ENCODE data around the gene CNTNAP4.

Gene CNTNAP4

DNA sequence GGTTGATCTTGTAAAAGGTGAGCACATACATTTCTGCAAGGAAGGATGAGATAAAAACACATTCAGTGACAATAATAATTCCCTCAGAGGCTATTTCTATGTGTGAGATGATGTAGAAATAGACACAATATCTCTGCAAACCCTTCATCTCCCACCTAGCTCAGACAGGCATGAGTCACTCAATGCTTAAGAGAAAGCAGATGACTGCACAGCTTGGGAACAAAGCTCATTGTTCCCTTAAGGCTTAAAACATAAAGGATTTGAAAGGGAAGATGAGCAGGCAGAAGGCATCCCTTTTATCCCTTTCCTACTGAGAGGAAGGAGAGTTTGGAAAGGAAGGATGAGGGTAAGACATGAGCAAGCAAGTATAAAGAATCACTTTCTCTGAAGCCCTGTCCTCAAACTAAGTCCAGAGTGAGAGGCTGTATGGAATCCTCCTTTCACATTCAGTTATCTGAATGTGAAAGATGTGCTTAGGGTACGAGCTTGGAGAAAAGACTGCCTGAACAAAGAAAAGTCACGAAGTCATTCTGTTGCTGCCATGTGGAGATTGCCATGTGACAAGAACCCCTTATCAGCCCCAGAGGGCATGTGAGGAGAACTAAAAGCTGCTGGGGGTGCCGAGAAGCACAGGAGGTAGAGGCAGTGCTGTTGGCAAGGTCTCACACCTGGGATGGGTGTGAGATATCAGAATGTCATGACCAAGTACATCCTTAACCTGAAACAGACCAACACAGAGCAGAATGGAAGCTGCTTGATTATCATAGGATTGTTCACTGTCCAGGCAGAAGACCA, 58.2 kb downstream of the CNTNAP4 start:
- no peak for DNase-seq (ENCODE audit: low read depth in 1 of 2, low spot score in 1 of 2)
- in situ Hi-C loops (cut with HindIII; ENCODE audit: low pct_unique_long_range_greater_than_20kb, low sequenced_read_pairs): no loop called here
- TF ChIP-seq JUND (IDR thresholded peaks at IDR 0.05; ENCODE audit: low read depth): no peak

DNA sequence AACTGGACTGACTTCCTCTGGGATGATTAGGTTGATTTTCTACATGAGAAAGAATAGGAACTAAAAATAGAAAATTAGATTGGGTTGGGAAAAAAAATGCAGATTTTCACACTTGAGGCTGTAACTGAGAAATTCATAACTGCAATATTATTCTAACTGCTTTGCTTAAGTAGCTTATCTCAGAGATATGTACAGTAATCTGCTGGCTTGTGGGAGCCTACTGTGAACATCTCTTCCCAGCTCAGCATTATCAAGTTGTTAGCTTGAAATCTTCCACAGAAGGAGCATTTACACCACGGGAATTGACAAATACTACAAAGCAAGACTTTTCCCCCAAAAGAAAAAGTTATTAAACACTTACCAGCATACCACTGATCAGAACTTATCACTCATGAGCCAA, 58.9 kb downstream of the CNTNAP4 start:
- no peak for DNase-seq (ENCODE audit: low read depth in 1 of 2, low spot score in 1 of 2)
- in situ Hi-C loops (cut with HindIII; ENCODE audit: low pct_unique_long_range_greater_than_20kb, low sequenced_read_pairs): no loop called here
- TF ChIP-seq JUND (IDR thresholded peaks at IDR 0.05; ENCODE audit: low read depth): no peak

DNA sequence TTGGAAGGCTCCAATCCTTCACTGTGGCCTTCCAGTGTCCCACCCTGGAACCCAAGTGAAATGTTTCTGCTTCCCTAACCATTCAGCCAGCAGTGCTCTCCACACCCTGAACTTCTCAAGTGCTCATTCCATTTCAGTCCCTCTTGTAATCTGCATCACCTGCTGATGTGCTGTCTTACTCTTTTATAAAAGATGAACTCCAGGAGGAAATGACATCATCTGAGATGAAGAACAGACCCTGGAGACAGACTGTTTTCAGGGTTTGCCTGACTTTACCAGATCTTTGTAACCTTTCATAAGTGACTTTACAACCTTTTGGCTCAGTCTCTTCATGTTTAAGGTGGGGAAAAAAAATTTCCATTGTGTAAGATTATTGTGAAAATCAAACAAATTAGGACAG, 61.3 kb downstream of the CNTNAP4 start:
- TF ChIP-seq JUND (IDR thresholded peaks at IDR 0.05; ENCODE audit: low read depth): no peak
- in situ Hi-C loops (cut with HindIII; ENCODE audit: low pct_unique_long_range_greater_than_20kb, low sequenced_read_pairs): no loop called here
- no peak for DNase-seq (ENCODE audit: low read depth in 1 of 2, low spot score in 1 of 2)

DNA sequence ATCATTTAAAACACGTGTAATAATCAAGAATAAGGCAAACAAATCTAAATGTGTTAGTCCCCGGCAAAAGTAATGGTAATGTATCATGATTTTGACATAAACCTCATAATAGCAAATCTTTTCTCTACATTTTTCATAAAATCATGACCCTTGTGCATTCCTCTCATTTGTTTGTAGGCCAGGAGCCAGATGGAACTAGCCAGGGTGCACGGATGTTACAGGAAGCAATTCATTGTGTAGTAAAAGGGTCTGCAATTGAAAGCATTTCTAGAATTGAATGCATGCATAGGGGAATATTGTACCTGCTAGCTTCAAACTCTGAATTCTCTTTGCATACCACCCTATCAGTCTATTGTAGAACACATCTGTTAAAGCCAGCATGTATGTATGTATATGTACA, 66.6 kb downstream of the CNTNAP4 start:
- DNase-seq (ENCODE audit: low read depth in 1 of 2, low spot score in 1 of 2): no peak
- TF ChIP-seq JUND (IDR thresholded peaks at IDR 0.05; ENCODE audit: low read depth): no peak
- in situ Hi-C loops (cut with HindIII; ENCODE audit: low pct_unique_long_range_greater_than_20kb, low sequenced_read_pairs): no loop called here

DNA sequence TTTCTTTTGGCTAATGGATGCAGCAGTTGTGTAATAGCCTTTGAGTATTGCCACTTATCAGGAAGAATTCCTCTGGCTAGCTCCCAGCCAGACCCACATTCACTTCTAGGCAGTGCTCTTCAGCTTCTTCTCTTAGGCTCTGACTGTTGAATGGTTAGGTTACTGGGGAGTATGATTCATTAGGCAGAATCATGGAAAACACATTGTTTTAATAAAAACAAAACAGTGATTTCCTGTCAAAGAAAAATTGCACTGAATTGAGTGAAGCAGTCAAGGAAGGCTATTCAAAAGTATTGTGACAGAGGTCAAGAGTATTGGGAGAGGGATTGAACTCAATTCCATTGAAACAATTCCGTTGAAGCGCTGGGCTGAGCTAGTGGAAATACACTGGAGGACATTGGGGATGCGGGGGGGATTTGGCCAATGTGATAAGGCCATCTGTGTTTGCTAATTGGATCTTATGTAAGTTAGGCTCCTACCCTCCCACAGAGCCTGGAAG, 68.0 kb downstream of the CNTNAP4 start:
- in situ Hi-C loops (cut with HindIII; ENCODE audit: low pct_unique_long_range_greater_than_20kb, low sequenced_read_pairs): no loop called here
- TF ChIP-seq JUND (IDR thresholded peaks at IDR 0.05; ENCODE audit: low read depth): no peak
- DNase-seq (ENCODE audit: low read depth in 1 of 2, low spot score in 1 of 2): no peak

DNA sequence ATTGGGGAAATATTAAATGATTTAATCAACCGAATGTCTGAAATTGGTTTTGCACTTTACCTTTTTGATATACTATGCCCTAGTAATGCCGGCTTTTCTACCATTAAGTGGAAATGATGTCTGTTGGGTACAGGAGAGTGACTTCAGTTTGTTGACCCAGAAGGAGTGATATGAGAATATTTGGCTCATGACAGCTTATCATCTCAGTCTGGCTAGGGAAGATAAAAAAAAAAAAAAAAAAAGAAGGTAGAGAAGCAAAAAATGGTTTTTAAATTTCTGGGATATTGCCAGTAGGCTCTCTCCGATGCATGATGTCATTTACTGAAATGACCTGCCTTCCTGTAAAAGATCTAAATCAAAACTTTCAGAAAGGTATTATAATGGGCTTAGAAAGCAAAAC, 69.0 kb downstream of the CNTNAP4 start:
- DNase-seq (ENCODE audit: low read depth in 1 of 2, low spot score in 1 of 2): no peak
- in situ Hi-C loops (cut with HindIII; ENCODE audit: low pct_unique_long_range_greater_than_20kb, low sequenced_read_pairs): no loop called here
- no peak for TF ChIP-seq JUND (IDR thresholded peaks at IDR 0.05; ENCODE audit: low read depth)

DNA sequence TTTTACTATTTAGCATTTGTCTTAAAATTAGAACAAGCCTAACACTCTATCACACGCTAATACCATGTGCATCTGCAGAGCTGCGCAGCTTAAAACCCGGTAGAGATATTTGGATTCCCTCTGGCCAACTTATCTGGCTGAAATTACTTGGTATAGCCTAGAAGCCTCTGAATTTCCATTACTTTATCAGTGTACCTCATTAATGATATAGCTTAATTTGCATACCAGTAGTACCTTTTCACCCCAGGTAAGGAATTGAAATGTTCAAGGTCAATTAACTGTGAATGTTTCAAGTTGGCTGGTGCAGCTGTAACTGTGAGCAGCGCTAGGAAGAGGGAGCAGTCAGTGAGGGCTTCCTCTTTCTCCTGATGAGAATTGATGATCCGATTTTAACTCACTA, 74.2 kb downstream of the CNTNAP4 start:
- DNase-seq (ENCODE audit: low read depth in 1 of 2, low spot score in 1 of 2): no peak
- no peak for TF ChIP-seq JUND (IDR thresholded peaks at IDR 0.05; ENCODE audit: low read depth)
- in situ Hi-C loops (cut with HindIII; ENCODE audit: low pct_unique_long_range_greater_than_20kb, low sequenced_read_pairs): no loop called here

DNA sequence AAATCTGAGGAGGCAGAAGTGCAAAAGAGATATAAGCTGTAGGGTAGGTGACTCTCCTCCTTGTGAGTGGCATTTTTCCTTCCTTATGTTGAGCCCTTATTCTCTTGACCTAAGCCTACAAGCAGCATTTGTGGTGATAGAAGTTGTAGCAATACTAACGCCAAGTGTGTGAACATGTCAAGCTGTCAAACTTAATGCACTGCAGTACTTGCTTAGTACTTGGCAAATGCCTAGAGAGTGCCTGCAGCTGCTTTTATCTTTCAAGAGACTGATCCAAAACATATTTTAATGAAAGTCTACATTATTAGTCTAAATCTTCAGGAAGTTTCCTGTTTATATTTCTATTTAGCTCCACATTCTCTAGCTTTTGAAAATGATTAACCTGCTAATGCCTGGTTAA, 83.2 kb downstream of the CNTNAP4 start:
- in situ Hi-C loops (cut with HindIII; ENCODE audit: low pct_unique_long_range_greater_than_20kb, low sequenced_read_pairs): no loop called here

DNA sequence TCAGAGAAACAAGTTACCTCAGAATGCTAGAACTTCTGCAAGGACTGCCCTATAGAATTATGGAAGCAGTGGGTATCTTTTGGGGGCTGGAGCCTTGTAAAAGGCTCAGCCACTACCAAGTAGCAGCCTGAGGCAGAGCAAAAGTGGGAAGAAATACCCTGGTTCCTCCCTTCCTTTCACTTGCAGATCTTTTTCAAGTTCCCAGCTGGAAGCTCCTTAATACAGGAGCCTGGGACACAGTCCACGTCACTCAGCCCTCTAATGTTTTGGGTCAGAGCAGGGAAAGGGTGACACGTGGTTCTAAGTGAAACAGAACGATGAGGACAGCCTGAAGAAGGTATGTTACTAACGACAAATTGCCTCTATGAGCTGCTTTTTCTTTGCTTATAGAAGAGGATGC, 93.1 kb downstream of the CNTNAP4 start:
- no peak for DNase-seq (ENCODE audit: low read depth in 1 of 2, low spot score in 1 of 2)
- TF ChIP-seq JUND (IDR thresholded peaks at IDR 0.05; ENCODE audit: low read depth): no peak
- in situ Hi-C loops (cut with HindIII; ENCODE audit: low pct_unique_long_range_greater_than_20kb, low sequenced_read_pairs): no loop called here

More for the DNA sequence above, 83.2 kb downstream of the CNTNAP4 start:
- no peak for TF ChIP-seq JUND (IDR thresholded peaks at IDR 0.05; ENCODE audit: low read depth)
- no peak for DNase-seq (ENCODE audit: low read depth in 1 of 2, low spot score in 1 of 2)

DNA sequence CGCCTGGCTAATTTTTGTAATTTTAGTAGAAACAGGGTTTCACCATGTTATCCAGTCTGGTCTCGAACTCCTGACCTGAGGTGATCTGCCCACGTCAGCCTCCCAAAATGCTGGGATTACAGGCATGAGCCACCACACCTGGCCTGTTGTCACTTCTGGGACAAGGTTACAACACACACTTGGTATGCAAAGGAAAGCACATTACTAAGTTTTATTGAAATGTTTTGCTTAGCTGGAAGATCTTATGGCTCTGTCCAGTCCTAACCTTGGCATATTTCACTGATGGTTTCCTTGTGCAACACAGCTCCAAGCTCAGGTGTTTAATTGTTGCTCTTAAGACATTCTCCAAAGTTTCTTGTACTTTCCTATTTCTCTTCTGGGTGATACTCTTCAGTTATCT, 94.2 kb downstream of the CNTNAP4 start:
- TF ChIP-seq JUND (IDR thresholded peaks at IDR 0.05; ENCODE audit: low read depth): no peak
- in situ Hi-C loops (cut with HindIII; ENCODE audit: low pct_unique_long_range_greater_than_20kb, low sequenced_read_pairs): no loop called here
- DNase-seq (ENCODE audit: low read depth in 1 of 2, low spot score in 1 of 2): no peak

DNA sequence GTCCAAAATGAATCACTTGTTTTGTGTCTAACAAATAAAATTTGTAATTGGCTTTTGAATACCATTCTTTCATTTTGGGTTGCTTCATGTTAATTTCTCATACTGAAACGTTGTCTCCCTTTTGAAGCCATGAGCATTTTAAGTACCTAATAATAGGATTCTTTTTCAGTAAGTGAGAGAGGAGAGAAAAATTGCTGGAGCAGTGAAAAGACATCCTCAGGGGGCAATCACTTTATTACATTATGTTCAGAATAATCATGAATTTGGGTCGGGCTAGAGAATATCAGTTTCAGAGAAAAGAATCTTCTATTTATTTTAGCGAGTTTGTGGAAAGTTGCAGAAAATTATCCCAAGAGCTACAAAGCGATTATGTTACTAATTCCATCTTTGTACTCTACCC, 96.8 kb downstream of the CNTNAP4 start:
- no peak for TF ChIP-seq JUND (IDR thresholded peaks at IDR 0.05; ENCODE audit: low read depth)
- in situ Hi-C loops (cut with HindIII; ENCODE audit: low pct_unique_long_range_greater_than_20kb, low sequenced_read_pairs): no loop called here
- DNase-seq (ENCODE audit: low read depth in 1 of 2, low spot score in 1 of 2): no peak

DNA sequence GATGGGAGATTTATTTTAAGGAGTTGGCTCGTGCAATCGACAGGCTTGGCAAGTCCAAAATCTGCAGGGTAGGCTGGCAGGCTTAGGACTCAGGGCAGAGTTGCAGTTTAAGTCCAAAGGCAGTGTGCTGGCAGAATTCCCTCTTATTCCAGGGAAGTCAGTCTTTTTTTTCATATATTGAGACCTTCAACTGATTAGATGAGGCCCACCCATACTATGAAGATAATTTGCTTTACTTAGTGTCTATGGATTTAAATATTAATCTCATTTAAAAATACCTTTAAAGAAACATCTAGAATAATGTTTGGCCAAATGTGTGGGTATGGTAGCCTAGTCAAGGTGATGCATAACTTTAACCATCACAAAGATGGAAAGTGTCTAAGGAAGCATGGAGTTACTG, 99.8 kb downstream of the CNTNAP4 start:
- no peak for DNase-seq (ENCODE audit: low read depth in 1 of 2, low spot score in 1 of 2)
- in situ Hi-C loops (cut with HindIII; ENCODE audit: low pct_unique_long_range_greater_than_20kb, low sequenced_read_pairs): no loop called here
- no peak for TF ChIP-seq JUND (IDR thresholded peaks at IDR 0.05; ENCODE audit: low read depth)

DNA sequence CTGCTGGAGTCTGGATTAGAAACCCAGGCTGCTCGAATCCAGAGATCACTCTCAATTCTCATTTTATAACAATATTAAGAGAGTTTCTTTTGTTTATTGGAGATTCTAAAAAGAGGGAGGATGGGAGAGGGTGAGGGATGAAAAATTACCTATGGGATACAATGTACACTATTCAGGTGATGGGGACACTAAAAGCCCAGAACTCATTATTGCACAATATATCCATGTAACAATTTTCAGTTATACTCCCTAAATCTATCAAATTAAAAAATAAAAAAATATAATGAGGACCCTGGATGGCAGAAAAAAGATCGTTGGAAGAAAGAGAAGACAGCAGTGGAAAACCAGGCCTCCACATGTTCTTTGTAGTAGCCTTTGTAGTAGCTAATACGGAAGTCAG, 100.8 kb downstream of the CNTNAP4 start:
- no peak for DNase-seq (ENCODE audit: low read depth in 1 of 2, low spot score in 1 of 2)
- TF ChIP-seq JUND (IDR thresholded peaks at IDR 0.05; ENCODE audit: low read depth): no peak
- in situ Hi-C loops (cut with HindIII; ENCODE audit: low pct_unique_long_range_greater_than_20kb, low sequenced_read_pairs): no loop called here

DNA sequence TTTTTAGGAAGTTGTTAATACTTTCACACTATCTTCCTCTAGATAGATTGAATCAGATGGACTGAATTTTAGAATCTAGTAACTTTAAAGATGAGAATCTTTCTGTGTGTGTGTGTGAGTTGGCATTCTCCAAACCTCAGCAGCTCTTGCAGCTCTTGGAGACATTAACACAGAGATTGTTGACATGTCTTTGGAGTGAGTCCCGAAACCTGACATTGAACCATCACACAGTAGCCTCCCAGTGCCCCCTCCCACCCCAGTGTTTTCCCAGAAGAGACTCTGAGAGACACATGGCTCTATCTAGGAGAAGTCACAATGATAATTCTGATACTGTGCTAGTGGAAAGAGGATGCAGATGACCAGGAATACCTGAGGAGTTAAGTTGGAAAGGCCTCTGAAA, 103.9 kb downstream of the CNTNAP4 start:
- in situ Hi-C loops (cut with HindIII; ENCODE audit: low pct_unique_long_range_greater_than_20kb, low sequenced_read_pairs): no loop called here
- DNase-seq (ENCODE audit: low read depth in 1 of 2, low spot score in 1 of 2): no peak
- TF ChIP-seq JUND (IDR thresholded peaks at IDR 0.05; ENCODE audit: low read depth): no peak
